Measurements from ENCODE around the gene HYPK. TPM values are rescaled to one million over a fixed set of nuclear protein-coding genes. Genes with fewer than 3 reads are reported as not detected.

The HYPK gene
- total and polyA plus RNA-seq, 5 donors, result 9.6 to 37.9 (median 14.6) TPM

DNA sequence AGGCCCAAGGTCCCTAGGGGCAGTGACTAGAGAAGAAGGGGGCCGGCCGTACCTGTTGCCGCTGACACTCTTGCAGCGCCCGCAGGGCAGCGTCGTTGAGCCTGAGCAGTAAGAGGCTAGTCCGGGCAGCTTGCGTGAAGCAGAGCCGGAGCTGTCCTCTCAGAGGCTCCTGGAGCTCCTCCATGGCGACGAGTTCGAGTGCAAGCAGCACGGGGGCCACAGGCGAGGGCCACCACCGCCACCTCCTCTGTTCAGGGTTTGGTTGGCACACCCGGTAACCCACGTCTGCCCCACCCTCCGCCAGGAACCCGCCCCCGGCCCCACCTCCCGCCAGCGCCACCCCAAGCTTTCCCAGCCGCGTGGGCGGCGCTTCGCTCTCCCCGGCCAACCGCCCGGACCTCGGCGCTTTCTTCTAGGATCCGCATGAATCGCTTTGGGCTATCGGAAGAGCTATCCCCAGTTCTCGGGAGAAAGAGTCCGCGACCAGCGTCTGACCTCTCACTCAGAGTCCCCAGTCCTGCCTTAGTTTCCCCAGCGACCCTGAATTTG, 23.6 kb upstream of the HYPK start, which contains the start of gene ELL3:
Gene ELL3 (minus strand): TSS at position 249 of the 549 bp plus-strand sequence. CDS start 65 bp downstream, at position 184.
- WGBS, result under 1% methylated on average over 41 of the region's 41 CpGs

DNA sequence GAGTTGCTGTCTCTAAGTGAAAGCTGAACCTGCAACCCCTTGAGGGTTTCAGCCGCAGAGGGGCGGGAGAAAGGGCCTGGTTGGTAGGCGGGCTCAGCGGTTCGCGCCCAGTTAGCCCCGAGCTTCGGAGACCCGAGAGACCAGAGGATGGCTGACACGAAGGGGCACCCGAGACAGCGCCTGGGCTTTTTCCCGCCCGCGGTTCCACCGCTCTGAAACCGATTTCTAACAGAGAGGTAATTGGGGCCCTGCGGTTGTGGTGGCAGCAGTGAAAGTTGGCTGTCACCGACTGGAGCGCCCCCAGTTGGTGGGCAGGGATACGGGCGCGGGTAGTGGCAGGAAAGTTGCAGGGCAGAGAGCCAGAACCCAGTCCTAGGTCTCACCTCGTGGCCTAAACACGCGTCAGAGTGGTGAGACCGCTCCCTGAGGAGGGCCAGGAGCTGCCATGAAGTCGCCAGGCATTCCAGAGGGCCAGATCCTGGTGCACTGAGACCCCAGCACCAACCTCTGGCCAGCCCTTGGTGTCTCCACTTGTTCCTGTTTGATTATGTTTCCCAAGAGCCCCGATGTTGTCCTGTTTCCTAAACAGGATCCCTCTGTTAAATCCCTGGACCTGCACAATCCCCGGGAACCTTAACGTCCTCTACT, 23.0 kb upstream of the HYPK start:
- H3K27ac ChIP-seq (ENCODE audit: low read length), result peak overlapping the region; percentile 75
- H3K4me3 ChIP-seq (ENCODE audit: low read length), result peak overlapping the region; percentile 75
- H3K9me3 ChIP-seq (ENCODE audit: control insufficient read depth, low read length), result no peaks in the 10 kb centered on the region
- intact Hi-C loops (cut with DNase I), result no loop called here
- peak; percentile 84 to 87 for ATAC-seq
- 3% methylated on average over 31 of the region's 31 CpGs for WGBS
- no peaks in the 10 kb centered on the region for H3K4me1 ChIP-seq (ENCODE audit: control insufficient read depth, insufficient read depth, low read length)
- H3K27me3 ChIP-seq (ENCODE audit: control insufficient read depth, insufficient read depth), result no peaks in the 10 kb centered on the region
- DNase-seq, result peak; percentile 83 to 91 (median 90)

More for the DNA sequence above, 23.6 kb upstream of the HYPK start, which contains the start of gene ELL3:
- Histone ChIP-seq H3K4me3 (ENCODE audit: low read length) (peak within 1 kb of the TSS; percentile 75), H3K27ac (ENCODE audit: low read length) (peak within 1 kb of the TSS; percentile 75), H3K4me1 (ENCODE audit: control insufficient read depth, insufficient read depth, low read length) (no peaks in the 10 kb centered on the region), H3K9me3 (ENCODE audit: control insufficient read depth, low read length) (no peaks in the 10 kb centered on the region), H3K27me3 (ENCODE audit: control insufficient read depth, insufficient read depth) (no peaks in the 10 kb centered on the region)
- DNase-seq (peak; percentile 84 to 92 (median 92)), ATAC-seq (peak; percentile 91 to 93)
- intact Hi-C loops (cut with DNase I), result no loop called here

DNA sequence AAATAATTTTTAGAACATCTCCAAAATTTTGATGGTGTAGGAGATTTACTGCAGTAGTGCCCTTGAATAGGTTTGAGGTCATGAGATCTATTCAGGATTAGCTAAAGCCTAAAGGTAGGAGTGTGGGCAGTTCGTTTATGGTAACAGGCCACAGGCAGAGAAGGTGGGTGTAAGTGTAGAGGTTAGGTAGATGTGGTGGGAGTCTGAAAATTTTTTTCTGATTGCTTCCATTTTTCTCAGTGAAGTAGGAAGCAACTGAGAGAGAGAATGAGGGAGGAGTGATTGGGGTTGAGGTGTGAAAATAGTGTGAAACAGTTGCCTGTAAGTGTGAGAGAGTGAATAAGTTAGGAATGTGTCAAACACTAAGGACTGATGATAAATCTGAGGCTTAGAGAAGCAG, 21.4 kb upstream of the HYPK start:
- no peaks in the 10 kb centered on the region for H3K27me3 ChIP-seq (ENCODE audit: control insufficient read depth, insufficient read depth)

DNA sequence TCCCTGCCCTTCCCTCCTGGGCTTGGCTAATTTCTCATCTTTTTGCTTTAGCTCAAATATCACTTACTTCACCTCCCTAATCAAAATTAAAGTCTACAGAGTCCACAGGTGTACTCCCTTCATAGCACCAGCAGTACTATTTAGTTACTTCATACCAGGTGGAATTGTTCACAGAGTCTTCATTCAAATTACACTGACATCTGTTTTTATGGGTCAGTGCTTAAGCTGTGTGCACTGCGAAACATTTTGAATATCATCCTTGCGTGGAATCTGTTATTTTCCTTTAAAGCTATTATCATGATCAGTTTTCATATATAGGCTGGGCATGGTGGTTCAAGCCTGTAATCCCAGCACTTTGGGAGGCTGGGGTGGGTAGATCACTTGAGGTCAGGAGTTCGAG, 11.0 kb upstream of the HYPK start:
- H3K4me1 ChIP-seq (ENCODE audit: control insufficient read depth, insufficient read depth, low read length), result peaks cover 7% of the 10 kb centered on the region
- DNase-seq, result no peak
- intact Hi-C loops (cut with DNase I), result no loop called here

More for the DNA sequence above, 21.4 kb upstream of the HYPK start:
- DNase-seq, result no peak
- no peak for ATAC-seq
- intact Hi-C loops (cut with DNase I), result no loop called here
- Histone ChIP-seq H3K27ac (ENCODE audit: low read length) (no peak overlapping the region), H3K4me3 (ENCODE audit: low read length) (no peak overlapping the region), H3K4me1 (ENCODE audit: control insufficient read depth, insufficient read depth, low read length) (no peaks in the 10 kb centered on the region), H3K9me3 (ENCODE audit: control insufficient read depth, low read length) (no peaks in the 10 kb centered on the region)
- 92% methylated on average over 1 of the region's 1 CpG for WGBS

DNA sequence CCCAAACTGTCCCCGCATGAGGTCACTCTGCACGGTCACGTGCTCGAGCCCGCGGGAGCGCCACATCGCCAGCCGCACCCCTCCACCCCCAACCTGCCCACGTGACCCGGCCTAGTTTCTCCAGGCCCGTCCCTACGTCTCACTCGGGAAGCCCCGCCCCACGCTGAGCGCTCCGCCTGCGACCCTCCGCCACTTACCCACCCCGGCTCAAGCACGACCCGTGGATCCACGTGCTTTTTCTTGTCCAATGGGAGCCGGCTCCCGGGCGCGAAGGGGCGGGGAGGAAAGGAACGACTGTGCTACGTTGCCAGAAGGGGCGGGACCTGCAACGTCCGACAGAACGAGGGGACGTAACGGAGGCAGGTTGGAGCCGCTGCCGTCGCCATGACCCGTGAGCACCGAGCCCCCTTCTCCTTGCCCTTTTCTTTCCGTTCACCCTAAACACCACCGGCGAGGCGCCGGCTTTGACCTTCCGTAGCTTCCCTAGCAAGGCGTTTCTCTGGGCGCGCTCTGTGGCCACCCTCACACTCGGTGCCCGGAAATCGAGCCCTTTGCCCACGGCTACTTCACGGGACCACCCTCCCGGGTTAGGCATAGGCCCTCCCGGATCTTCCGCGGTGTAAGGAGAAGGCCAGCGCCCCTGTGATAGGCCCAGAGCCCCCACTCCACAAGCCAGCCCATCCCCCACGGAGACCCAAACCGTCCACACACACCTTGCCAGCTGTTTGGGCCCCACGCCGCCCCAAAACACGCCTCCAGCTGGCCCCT, 8.2 kb upstream of the HYPK start, which contains the start of gene SERF2:
Gene SERF2 (plus strand): TSS at position 328 of the 768 bp plus-strand sequence. CDS start 57 bp downstream, at position 385.
- intact Hi-C loops (cut with DNase I), result no loop called here

More for the DNA sequence above, 11.0 kb upstream of the HYPK start:
- no peaks in the 10 kb centered on the region for H3K9me3 ChIP-seq (ENCODE audit: control insufficient read depth, low read length)
- no peaks in the 10 kb centered on the region for H3K27me3 ChIP-seq (ENCODE audit: control insufficient read depth, insufficient read depth)
- ATAC-seq, result no peak
- H3K27ac ChIP-seq (ENCODE audit: low read length), result no peak overlapping the region
- H3K4me3 ChIP-seq (ENCODE audit: low read length), result no peak overlapping the region
- WGBS, result 94% methylated on average over 3 of the region's 3 CpGs

DNA sequence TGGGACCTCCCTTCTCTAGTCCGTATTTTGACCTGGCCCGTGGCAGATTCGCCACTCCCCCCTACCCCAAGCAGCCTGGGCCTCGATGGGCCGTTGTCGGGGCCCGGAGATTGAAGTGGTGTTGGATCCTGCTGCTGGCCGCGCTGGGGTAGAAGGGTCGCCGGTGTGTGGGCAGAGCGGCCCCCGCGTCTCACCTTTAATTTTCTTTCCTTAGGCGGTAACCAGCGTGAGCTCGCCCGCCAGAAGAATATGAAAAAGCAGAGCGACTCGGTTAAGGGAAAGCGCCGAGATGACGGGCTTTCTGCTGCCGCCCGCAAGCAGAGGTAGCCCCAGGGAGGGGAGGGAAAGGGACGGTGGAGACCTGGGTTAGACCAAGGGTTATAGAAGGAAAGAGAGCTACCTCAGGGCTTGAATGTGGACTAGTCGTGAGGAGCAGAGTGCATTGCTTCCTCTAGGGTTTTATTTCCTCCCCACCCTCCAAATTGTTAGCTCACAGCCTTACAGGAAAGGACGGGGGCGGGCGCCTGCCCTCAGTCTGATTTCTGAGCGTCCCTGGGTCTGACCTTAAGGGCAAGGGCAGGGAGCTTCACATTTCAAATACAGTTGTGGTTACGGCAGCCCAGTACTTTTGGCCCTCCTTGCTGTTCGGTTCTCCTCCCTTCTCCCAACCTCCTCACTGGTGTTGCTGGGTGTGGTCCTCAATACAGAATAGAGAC, 7.5 kb upstream of the HYPK start:
- Histone ChIP-seq H3K4me1 (ENCODE audit: control insufficient read depth, insufficient read depth, low read length) (peaks cover 27% of the 10 kb centered on the region), H3K27me3 (ENCODE audit: control insufficient read depth, insufficient read depth) (no peaks in the 10 kb centered on the region), H3K27ac (ENCODE audit: low read length) (peak overlapping the region; percentile 97), H3K9me3 (ENCODE audit: control insufficient read depth, low read length) (no peaks in the 10 kb centered on the region), H3K4me3 (ENCODE audit: low read length) (peak overlapping the region; percentile 74)
- intact Hi-C loops (cut with DNase I), result no loop called here
- 1% methylated on average over 33 of the region's 33 CpGs for WGBS
- DNase-seq (peak; percentile 62 to 80 (median 67)), ATAC-seq (peak in 1 of 2 donors; percentile 48)

More for the DNA sequence above, 8.2 kb upstream of the HYPK start, which contains the start of gene SERF2:
- Histone ChIP-seq H3K4me1 (ENCODE audit: control insufficient read depth, insufficient read depth, low read length) (peaks cover 23% of the 10 kb centered on the region), H3K4me3 (ENCODE audit: low read length) (peak within 1 kb of the TSS; percentile 74), H3K27me3 (ENCODE audit: control insufficient read depth, insufficient read depth) (no peaks in the 10 kb centered on the region), H3K27ac (ENCODE audit: low read length) (peak within 1 kb of the TSS; percentile 97), H3K9me3 (ENCODE audit: control insufficient read depth, low read length) (no peaks in the 10 kb centered on the region)
- peak; percentile 96 to 98 for ATAC-seq
- under 1% methylated on average over 66 of the region's 66 CpGs for WGBS
- DNase-seq, result peak; percentile 100

DNA sequence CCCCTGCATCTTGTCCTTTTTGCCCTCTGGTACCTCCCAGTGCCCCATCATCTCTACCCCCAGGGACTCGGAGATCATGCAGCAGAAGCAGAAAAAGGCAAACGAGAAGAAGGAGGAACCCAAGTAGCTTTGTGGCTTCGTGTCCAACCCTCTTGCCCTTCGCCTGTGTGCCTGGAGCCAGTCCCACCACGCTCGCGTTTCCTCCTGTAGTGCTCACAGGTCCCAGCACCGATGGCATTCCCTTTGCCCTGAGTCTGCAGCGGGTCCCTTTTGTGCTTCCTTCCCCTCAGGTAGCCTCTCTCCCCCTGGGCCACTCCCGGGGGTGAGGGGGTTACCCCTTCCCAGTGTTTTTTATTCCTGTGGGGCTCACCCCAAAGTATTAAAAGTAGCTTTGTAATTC, 6.8 kb upstream of the HYPK start:
- Histone ChIP-seq H3K4me3 (ENCODE audit: low read length) (peak overlapping the region; percentile 74), H3K9me3 (ENCODE audit: control insufficient read depth, low read length) (no peaks in the 10 kb centered on the region), H3K27me3 (ENCODE audit: control insufficient read depth, insufficient read depth) (no peaks in the 10 kb centered on the region), H3K27ac (ENCODE audit: low read length) (peak overlapping the region; percentile 97), H3K4me1 (ENCODE audit: control insufficient read depth, insufficient read depth, low read length) (peaks cover 27% of the 10 kb centered on the region)
- intact Hi-C loops (cut with DNase I), result no loop called here
- 72% methylated on average over 10 of the region's 10 CpGs for WGBS
- DNase-seq (peak in 1 of 3 donors; percentile 61), ATAC-seq (no peak)

DNA sequence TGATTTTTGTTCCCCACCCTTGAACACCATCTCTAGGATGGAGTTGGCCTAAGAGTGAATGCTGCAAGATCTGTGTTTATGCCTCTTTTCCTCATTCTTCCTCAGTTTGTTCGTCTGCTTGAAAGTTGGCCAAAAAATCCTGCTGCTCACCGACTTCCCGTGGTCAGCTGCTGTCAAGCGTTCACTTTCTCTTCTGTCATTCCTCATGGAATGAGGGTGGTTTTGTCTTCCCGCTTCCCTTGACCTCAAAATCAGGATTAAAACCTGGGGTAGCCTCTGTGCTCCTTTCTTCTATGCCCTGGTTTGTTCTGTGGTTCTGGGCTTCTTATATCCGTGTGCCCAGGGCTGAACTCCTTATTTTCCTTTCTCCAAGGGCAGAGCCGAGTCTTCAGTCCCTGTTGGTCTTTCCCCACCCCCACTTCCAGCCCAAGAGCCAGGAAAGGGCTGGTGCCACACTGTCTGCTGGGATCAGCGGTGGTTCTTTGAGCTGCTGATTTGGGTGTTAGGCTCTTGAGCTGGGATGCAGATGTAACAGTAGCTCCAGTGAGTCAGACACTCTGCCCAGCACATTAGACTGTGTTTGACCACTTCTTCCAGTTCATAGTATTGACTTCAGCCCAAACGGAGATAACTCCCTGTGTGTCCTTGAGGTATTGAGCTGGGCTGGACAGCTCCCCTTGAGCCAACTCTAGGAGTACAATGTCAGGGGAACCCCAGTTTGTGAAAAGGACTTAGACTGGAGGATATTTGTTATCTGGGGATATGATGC, 5.9 kb upstream of the HYPK start:
- H3K27me3 ChIP-seq (ENCODE audit: control insufficient read depth, insufficient read depth), result no peaks in the 10 kb centered on the region
- H3K9me3 ChIP-seq (ENCODE audit: control insufficient read depth, low read length), result no peaks in the 10 kb centered on the region
- peak in 1 of 2 donors; percentile 5 for ATAC-seq
- WGBS, result 51% methylated on average over 9 of the region's 9 CpGs
- peaks cover 27% of the 10 kb centered on the region for H3K4me1 ChIP-seq (ENCODE audit: control insufficient read depth, insufficient read depth, low read length)
- intact Hi-C loops (cut with DNase I), result no loop called here
- peak in 2 of 3 donors; percentile 38 to 64 for DNase-seq
- no peak overlapping the region for H3K4me3 ChIP-seq (ENCODE audit: low read length)
- H3K27ac ChIP-seq (ENCODE audit: low read length), result peak overlapping the region; percentile 71

DNA sequence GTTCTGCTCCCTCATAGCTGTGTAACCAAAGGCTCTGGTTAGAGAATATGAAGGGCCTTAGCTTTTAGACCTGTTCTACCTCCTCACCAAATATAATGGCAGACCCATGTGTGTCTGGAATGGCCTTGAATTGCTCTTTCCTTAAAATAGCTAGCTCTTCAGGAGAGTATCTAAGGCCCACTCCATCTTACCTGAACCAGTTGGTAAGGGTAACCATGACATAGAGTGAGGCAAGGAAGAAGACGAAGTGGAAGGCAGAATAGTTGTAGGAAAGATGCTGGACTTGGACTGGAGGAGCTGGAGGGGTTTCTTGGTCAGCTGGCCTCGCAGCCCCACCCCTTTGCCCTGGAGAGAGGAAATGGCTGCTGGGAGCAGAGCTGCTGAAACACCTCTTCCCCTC, 5.2 kb upstream of the HYPK start:
- Histone ChIP-seq H3K27ac (ENCODE audit: low read length) (peak overlapping the region; percentile 71), H3K4me3 (ENCODE audit: low read length) (no peak overlapping the region), H3K9me3 (ENCODE audit: control insufficient read depth, low read length) (no peaks in the 10 kb centered on the region), H3K27me3 (ENCODE audit: control insufficient read depth, insufficient read depth) (no peaks in the 10 kb centered on the region), H3K4me1 (ENCODE audit: control insufficient read depth, insufficient read depth, low read length) (peaks cover 32% of the 10 kb centered on the region)
- ATAC-seq (no peak), DNase-seq (no peak)
- WGBS, result 88% methylated on average over 2 of the region's 2 CpGs
- intact Hi-C loops (cut with DNase I), result no loop called here

DNA sequence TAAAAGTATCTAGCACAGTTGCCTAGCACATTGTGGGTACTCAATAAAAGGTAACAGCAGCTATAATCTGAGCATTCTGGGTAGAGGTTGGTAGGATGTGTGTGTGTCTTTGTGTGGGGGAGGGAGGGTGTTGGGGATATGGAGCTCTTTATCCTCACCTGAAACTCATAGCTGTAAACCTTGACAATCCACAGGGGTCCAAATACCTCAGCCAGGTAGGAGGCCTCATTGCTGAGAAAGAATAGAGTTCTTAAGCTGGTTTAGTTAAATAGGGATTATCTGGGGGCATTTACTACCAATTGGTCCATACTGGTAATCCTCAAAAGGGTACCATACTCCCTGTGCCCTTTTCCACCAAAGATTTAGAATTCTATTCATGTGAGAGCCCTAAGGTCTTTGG, 4.4 kb upstream of the HYPK start:
- H3K27me3 ChIP-seq (ENCODE audit: control insufficient read depth, insufficient read depth), result no peaks in the 10 kb centered on the region
- H3K9me3 ChIP-seq (ENCODE audit: control insufficient read depth, low read length), result no peaks in the 10 kb centered on the region
- H3K27ac ChIP-seq (ENCODE audit: low read length), result no peak overlapping the region
- DNase-seq (no peak), ATAC-seq (no peak)
- H3K4me1 ChIP-seq (ENCODE audit: control insufficient read depth, insufficient read depth, low read length), result peaks cover 33% of the 10 kb centered on the region
- no peak overlapping the region for H3K4me3 ChIP-seq (ENCODE audit: low read length)
- intact Hi-C loops (cut with DNase I), result no loop called here
